HEK293T (cell line): ENCODE measurements around the gene SLC2A4RG.

Experiments used
- CTCF ChIA-PET: fragments of 350-600 bp; formaldehyde crosslinking; extraction: SDS; loops from one replicate; lab custom pipeline; 2021; ENCODE audit warnings: antibody characterized with exemption, inconsistent platforms; lab: Yijun Ruan, JAX
- POLR2A ChIA-PET: fragments of 350-600 bp; formaldehyde crosslinking; extraction: SDS; loops from one replicate; lab custom pipeline; 2020; ENCODE audit warnings: antibody characterized with exemption, inconsistent platforms; lab: Yijun Ruan, JAX
- DNase-seq: peaks from one replicate; pipeline ENCODE4 v3.0.0; 2012; ENCODE audit warnings: mixed read lengths; ENCODE audit errors: extremely low spot score
- ARNT ChIP-seq: fragments of 450-650 bp; IDR thresholded peaks from 2 replicates; pipeline ENCODE4 v1.6.1; 2017; ENCODE audit warnings: mild to moderate bottlenecking
- BHLHE40 ChIP-seq: fragments of 450-650 bp; IDR thresholded peaks from 2 replicates; pipeline ENCODE4 v1.6.1; 2016; ENCODE audit warnings: mild to moderate bottlenecking, moderate library complexity, borderline replicate concordance
- CTBP1 ChIP-seq: fragments of 450-650 bp; IDR thresholded peaks from 2 replicates; pipeline ENCODE4 v1.6.1; 2016; ENCODE audit warnings: borderline replicate concordance
- ELF4 ChIP-seq: fragments of 450-650 bp; IDR thresholded peaks from 2 replicates; pipeline ENCODE4 v1.6.1; 2017; ENCODE audit warnings: antibody characterized with exemption
- FOXA1 ChIP-seq: fragments of 450-650 bp; IDR thresholded peaks from 2 replicates; pipeline ENCODE4 v1.6.1; 2016; ENCODE audit warnings: mild to moderate bottlenecking
- FOXK2 ChIP-seq: fragments of 450-650 bp; IDR thresholded peaks from 2 replicates; pipeline ENCODE4 v1.6.1; 2016; ENCODE audit warnings: mild to moderate bottlenecking
- FOXM1 ChIP-seq: fragments of 450-650 bp; IDR thresholded peaks from 2 replicates; pipeline ENCODE4 v1.6.1; 2017; ENCODE audit warnings: mild to moderate bottlenecking, borderline replicate concordance
- HDGF ChIP-seq: fragments of 450-650 bp; IDR thresholded peaks from 2 replicates; pipeline ENCODE4 v1.6.1; 2017; ENCODE audit warnings: antibody characterized with exemption, borderline replicate concordance
- L3MBTL2 ChIP-seq: fragments of 450-650 bp; conservative IDR thresholded peaks from 2 replicates; pipeline ENCODE4 v1.6.1; 2016; ENCODE audit warnings: mild to moderate bottlenecking
- LEF1 ChIP-seq: fragments of 450-650 bp; IDR thresholded peaks from 2 replicates; pipeline ENCODE4 v1.6.1; 2017; ENCODE audit warnings: mild to moderate bottlenecking, borderline replicate concordance
- NFRKB ChIP-seq: fragments of 450-650 bp; IDR thresholded peaks from 2 replicates; pipeline ENCODE4 v1.6.1; 2016; ENCODE audit warnings: mild to moderate bottlenecking, moderate library complexity
- SP1 ChIP-seq: fragments of 450-650 bp; IDR thresholded peaks from 2 replicates; pipeline ENCODE4 v1.6.1; 2017
- SUZ12 ChIP-seq: fragments of 450-650 bp; IDR thresholded peaks from 2 replicates; pipeline ENCODE4 v1.6.1; 2016; ENCODE audit warnings: mild to moderate bottlenecking
- TARDBP ChIP-seq: fragments of 450-650 bp; IDR thresholded peaks from 2 replicates; pipeline ENCODE4 v1.6.1; 2016
- ZNF384 ChIP-seq: fragments of 450-650 bp; IDR thresholded peaks from 2 replicates; pipeline ENCODE4 v1.6.1; 2016
- TF ChIP-seq, protein P1 (sequence below): fragments of 450-650 bp; IDR thresholded peaks from 2 replicates; pipeline ENCODE4 v1.6.1; 2016

The SLC2A4RG gene

DNA sequence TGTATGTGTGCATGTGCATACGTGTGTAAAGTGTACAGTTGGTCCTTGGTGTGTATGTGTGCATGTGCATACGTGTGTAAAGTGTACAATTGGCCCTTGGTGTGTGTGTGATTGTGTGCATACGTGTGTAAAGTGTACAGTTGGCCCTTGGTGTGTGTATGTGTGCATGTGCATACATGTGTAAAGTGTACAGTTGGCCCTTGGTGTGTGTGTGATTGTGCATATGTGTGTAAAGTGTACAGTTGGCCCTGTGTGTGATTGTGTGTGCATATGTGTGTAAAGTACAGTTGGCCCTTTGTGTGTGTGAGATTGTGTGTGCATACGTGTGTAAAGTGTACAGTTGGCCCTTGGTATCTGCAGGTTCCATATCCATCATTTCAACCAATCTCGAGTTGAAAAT is 8.2 kb upstream of the SLC2A4RG start:
- ChIA-PET CTCF (no interaction called here), POLR2A (no interaction called here)
- DNase-seq, result no peak
- TF ChIP-seq ELF4, result no peak
- 0 out of 2 replicates have a peak, but pooled peaks have one; percentile 11 for TF ChIP-seq TARDBP
- TF ChIP-seq FOXK2, result no peak
- no peak for TF ChIP-seq L3MBTL2

DNA sequence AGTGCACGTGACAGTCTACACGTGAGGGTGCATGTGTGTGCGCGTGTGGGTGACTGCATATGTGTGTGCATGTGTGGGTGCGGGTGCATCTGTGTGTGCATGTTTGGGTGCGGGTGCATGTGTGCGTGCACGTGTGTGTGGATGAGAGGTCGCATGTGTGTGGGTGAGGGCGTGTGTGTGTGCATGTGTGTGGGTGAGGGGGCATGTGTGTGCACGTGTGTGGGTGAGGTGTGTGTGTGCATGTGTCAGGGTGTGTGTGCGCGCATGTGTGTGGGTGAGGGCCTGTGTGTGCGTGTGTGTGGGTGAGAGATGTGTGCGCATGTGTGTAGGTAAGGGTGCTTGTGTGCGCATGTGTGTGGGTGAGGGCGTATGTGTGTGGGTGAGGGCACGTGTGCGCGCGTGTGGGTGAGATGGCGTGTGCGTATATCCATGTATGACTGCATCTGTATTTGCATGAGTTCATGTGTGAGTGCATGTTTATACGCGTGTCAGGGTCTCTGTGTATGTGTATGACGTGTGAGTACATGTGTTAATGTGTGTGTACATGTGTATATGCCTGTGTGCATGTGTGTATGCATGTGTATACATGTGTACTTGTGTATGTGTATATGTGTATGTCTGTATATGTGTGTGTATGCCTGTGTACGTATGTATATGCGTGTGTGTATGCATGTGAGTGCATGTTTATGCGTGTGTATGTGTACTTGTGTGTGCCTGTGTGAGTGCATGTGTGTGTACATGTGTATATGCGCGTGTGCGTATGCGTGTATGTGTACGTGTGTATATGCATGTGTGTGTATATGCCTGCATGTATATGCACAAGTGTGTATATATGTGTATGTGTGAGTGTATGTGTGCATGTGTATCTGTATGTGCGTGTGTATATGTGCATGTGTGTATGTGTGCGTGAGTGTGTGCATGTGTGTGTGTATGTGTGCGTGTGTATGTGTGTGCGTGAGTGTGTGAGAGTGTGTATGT is 7.2 kb upstream of the SLC2A4RG start:
- ChIA-PET CTCF (no interaction called here), POLR2A (no interaction called here)
- peak; percentile 74 for TF ChIP-seq TARDBP
- TF ChIP-seq SUZ12, result no peak
- no peak for TF ChIP-seq FOXM1
- DNase-seq, result no peak

DNA sequence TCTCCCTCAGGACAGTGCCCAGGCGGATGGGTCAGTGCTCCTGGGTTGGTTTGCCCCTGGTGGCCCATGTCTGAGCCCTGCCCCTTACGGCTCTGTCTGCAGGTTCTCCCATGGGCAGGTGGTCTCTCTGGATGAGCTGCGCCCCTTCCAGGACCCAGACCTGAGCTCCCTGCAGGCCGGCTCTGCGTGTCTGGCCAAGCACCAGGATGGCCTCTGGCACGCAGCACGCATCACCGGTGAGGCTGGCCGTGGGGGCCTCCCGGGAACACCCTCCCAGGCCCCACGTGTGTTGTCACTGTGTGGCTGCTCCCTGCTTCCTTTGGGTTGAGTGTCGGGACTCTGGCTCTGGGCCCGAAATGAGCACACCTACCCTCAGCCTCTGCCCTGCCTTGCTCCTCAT is 6.5 kb upstream of the SLC2A4RG start:
- POLR2A ChIA-PET, result no interaction called here
- peak; percentile 2 for DNase-seq
- TF ChIP-seq FOXM1, result no peak
- TF ChIP-seq FOXK2, result no peak
- no peak for TF ChIP-seq CTBP1
- no peak for TF ChIP-seq BHLHE40
- TF ChIP-seq NFRKB, result no peak
- TF ChIP-seq SUZ12, result no peak
- no peak for TF ChIP-seq SP1
- TF ChIP-seq FOXA1, result no peak
- no peak for TF ChIP-seq HDGF
- no peak for TF ChIP-seq L3MBTL2
- TF ChIP-seq, protein P1, sequence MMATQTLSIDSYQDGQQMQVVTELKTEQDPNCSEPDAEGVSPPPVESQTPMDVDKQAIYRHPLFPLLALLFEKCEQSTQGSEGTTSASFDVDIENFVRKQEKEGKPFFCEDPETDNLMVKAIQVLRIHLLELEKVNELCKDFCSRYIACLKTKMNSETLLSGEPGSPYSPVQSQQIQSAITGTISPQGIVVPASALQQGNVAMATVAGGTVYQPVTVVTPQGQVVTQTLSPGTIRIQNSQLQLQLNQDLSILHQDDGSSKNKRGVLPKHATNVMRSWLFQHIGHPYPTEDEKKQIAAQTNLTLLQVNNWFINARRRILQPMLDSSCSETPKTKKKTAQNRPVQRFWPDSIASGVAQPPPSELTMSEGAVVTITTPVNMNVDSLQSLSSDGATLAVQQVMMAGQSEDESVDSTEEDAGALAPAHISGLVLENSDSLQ, result no peak
- TF ChIP-seq ZNF384, result no peak
- TF ChIP-seq TARDBP, result no peak
- no peak for TF ChIP-seq LEF1
- TF ChIP-seq ARNT, result no peak
- TF ChIP-seq ELF4, result no peak
- CTCF ChIA-PET, result no interaction called here

DNA sequence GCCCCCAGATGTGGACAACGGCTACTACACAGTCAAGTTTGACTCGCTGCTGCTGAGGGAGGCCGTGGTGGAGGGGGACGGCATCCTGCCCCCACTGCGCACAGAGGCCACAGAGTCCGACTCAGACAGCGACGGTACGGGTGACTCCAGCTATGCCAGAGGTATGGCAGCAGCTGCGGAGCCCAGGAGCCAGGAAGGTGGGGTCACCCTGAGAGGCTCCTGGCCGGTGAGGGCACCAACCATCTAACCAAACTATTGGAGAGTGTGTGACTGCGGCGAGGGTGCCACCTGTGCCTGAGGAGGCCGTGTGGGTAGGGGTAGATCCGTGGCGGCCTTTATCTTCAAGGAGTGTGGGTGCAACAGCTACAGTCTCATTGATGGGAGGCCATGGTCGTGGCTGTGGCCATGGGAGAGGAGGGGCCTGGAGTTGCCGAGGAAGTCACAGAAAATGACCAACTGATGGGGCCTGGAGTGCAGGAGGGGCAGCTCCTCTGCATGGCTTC is 5.9 kb upstream of the SLC2A4RG start:
- peak; percentile 3 for DNase-seq
- no peak for TF ChIP-seq NFRKB
- TF ChIP-seq FOXA1, result no peak
- TF ChIP-seq CTBP1, result no peak
- TF ChIP-seq HDGF, result no peak
- TF ChIP-seq ARNT, result no peak
- TF ChIP-seq SP1, result no peak
- TF ChIP-seq SUZ12, result no peak
- no peak for TF ChIP-seq FOXK2
- TF ChIP-seq BHLHE40, result no peak
- no peak for TF ChIP-seq L3MBTL2
- TF ChIP-seq FOXM1, result no peak
- no peak for TF ChIP-seq LEF1
- TF ChIP-seq TARDBP, result no peak
- TF ChIP-seq, protein P1, result no peak
- TF ChIP-seq ELF4, result no peak
- POLR2A ChIA-PET, result no interaction called here
- CTCF ChIA-PET, result no interaction called here

DNA sequence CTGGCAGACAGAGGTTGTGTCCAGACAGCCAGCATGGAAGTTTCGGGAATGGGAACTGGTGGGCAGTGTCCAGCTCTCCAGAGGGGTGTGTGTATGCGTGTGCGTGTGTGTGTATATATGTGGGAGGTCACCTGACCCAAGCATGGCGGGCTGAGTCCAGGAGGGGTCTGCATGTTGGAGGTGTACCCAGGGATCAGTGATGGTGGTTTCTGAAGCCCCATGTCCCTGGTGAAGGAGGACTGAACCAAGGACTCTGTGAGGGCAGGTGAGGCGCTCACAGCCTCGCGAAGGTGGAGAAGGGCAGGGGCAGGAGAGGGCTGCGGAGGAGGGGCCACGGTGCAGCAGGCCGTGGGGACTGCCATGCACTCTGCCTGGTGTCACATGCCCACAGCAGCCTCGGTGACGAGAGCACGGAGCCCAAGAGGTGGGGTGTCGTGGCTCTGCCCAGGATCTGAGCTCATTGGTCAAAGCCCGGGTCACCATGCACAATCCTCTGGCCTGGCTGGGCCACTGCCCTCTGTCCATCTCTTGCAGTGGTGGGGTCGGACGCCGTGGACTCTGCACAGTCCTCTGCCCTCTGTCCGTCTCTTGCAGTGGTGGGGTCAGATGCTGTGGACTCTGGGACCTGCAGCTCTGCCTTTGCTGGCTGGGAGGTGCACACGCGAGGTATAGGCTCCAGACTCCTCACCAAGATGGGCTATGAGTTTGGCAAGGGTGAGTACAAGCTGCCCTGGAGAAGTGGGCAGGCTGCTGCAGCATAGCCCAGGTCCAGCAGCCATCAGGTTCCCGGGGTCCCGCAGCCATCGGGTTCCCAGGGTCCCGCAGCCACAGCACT is 5.2 kb upstream of the SLC2A4RG start:
- TF ChIP-seq ELF4 (no peak), LEF1 (no peak), FOXK2 (no peak), BHLHE40 (no peak), L3MBTL2 (no peak), SUZ12 (no peak), ZNF384 (no peak), NFRKB (no peak), ARNT (no peak), HDGF (no peak), FOXA1 (no peak), CTBP1 (no peak)
- TF ChIP-seq, protein P1, result no peak
- ChIA-PET POLR2A (interaction anchor here (0.6 kb wide), 1 partner anchor 9 kb away, joined by 3 read pairs; no protein-coding TSS in a partner anchor), CTCF (no interaction called here)
- peak; percentile 3 for DNase-seq
